SU-DHL-6 (cell line): Measurements from ENCODE around the gene CHTF8.

Source experiments
- CTCF ChIP-seq: fragments of 200-600 bp; sonication (generic); IDR thresholded peaks from one replicate; pipeline ENCODE4 v1.5.1; 2017; ENCODE audit warnings: antibody characterized with exemption, mild to moderate bottlenecking, low read length, moderate library complexity; ENCODE audit not compliant: insufficient read depth, poor library complexity, severe bottlenecking
- EZH2phosphoT487 ChIP-seq: fragments of 200-600 bp; sonication (generic), shearing (Covaris generic); conservative IDR thresholded peaks from 2 replicates; pipeline ENCODE4 v1.6.1; 2018; ENCODE audit warnings: mild to moderate bottlenecking, antibody characterized with exemption, low read length, moderate library complexity, mixed read lengths

GRCh38 chr16:69123910-69124309, 8.5 kb downstream of the CHTF8 start:
- TF ChIP-seq CTCF (peak; percentile 52), EZH2phosphoT487 (no peak)
